H1 (cell line): Measurements from ENCODE around the gene PDE3A. TPM values are rescaled to one million over a fixed set of nuclear protein-coding genes. Genes with fewer than 3 reads are reported as not detected.
A peak's percentile ranks its signal among the peaks of the same experiment; 100 is the strongest.

Experiments
- CTCF ChIA-PET: fragments of 300-600 bp; sonication (Branson Sonifier 250); formaldehyde crosslinking; loops from one replicate; lab custom pipeline; 2021; ENCODE audit not compliant: partially characterized antibody; lab: Charles Lee
- POLR2A ChIA-PET: fragments of 300-600 bp; sonication (Branson Sonifier 250); formaldehyde crosslinking; loops from one replicate; lab custom pipeline; 2021; ENCODE audit warnings: inconsistent platforms; ENCODE audit not compliant: partially characterized antibody; lab: Charles Lee
- DNase-seq, 2 experiments: peaks; one replicate each; pipeline versions ENCODE4 v3.0.0 to v3.0.0-alpha.2; 2010 to 2022; ENCODE audit warnings: low spot score in 2 of 2, low read depth in 1 of 2, mixed read lengths in 1 of 2
- FAIRE-seq: peaks from 2 replicates; lab custom pipeline; 2011; peaks lifted over from hg19 to GRCh38; lab: Jason Lieb, UNC
- H2AFZ ChIP-seq: 2 replicates; pipeline ENCODE4 v1.8.1; 2012; ENCODE audit warnings: low read length, inconsistent platforms
- H2AK5ac ChIP-seq: 2 replicates; pipeline ENCODE4 v1.6.1; 2013; ENCODE audit warnings: low read depth, low read length
- H2BK120ac ChIP-seq: replicated peaks from 2 replicates; pipeline ENCODE3; 2013; ENCODE audit warnings: low read depth, low read length, inconsistent platforms
- H2BK12ac ChIP-seq: 2 replicates; pipeline ENCODE4 v1.6.1; 2013; ENCODE audit warnings: low read depth, low read length
- H2BK15ac ChIP-seq: 2 replicates; pipeline ENCODE4 v1.6.1; 2013; ENCODE audit warnings: low read length
- H2BK20ac ChIP-seq: 2 replicates; pipeline ENCODE4 v1.6.1; 2013; ENCODE audit warnings: low read length
- H2BK5ac ChIP-seq: 2 replicates; pipeline ENCODE4 v1.6.1; 2013; ENCODE audit warnings: low read depth, low read length
- H3K14ac ChIP-seq: 2 replicates; pipeline ENCODE4 v1.6.1; 2013; ENCODE audit warnings: inconsistent platforms; ENCODE audit not compliant: insufficient read length
- H3K18ac ChIP-seq: 2 replicates; pipeline ENCODE4 v1.6.1; 2013; ENCODE audit warnings: low read length; ENCODE audit errors: extremely low read depth
- H3K23ac ChIP-seq: 2 replicates; pipeline ENCODE4 v1.6.1; 2013; ENCODE audit warnings: inconsistent platforms; ENCODE audit not compliant: insufficient read length
- H3K23me2 ChIP-seq: 2 replicates; pipeline ENCODE4 v1.6.1; 2013; ENCODE audit warnings: low read depth, low read length
- H3K27ac ChIP-seq: 2 replicates; pipeline ENCODE4 v1.6.1; 2011; ENCODE audit warnings: low read depth, low read length, inconsistent platforms
- H3K27me3 ChIP-seq, 4 experiments: replicated peaks in 1 of 4; 1 replicate in 1 of 4; 2 replicates in 3 of 4; pipeline versions ENCODE4 v1.6.1 to v1.8.1; 2011 to 2013; ENCODE audit warnings: low read length in 3 of 4, mild to moderate bottlenecking in 3 of 4, inconsistent platforms in 2 of 4, mixed read lengths in 2 of 4, moderate library complexity in 1 of 4; ENCODE audit not compliant: control insufficient read depth in 3 of 4, insufficient read depth in 3 of 4; ENCODE audit errors: extremely low read depth in 1 of 4
- H3K36me3 ChIP-seq, 4 experiments: 2 replicates each; pipeline versions ENCODE4 v1.6.1 to v1.8.1; 2011 to 2013; ENCODE audit warnings: mild to moderate bottlenecking in 4 of 4, low read length in 3 of 4, moderate library complexity in 2 of 4, control low read depth in 1 of 4, inconsistent platforms in 1 of 4; ENCODE audit not compliant: insufficient read depth in 4 of 4, control insufficient read depth in 2 of 4
- H3K4ac ChIP-seq: replicated peaks from 2 replicates; pipeline ENCODE3; 2013; ENCODE audit warnings: low read length, low read depth, mixed read lengths, inconsistent platforms; ENCODE audit not compliant: insufficient read length
- H3K4me1 ChIP-seq, 4 experiments: replicated peaks in 1 of 4; 1 replicate in 1 of 4; 2 replicates in 3 of 4; pipeline versions ENCODE4 v1.6.1 to v1.8.1; 2011 to 2013; ENCODE audit warnings: low read length in 3 of 4, inconsistent platforms in 2 of 4, mixed read lengths in 1 of 4; ENCODE audit not compliant: insufficient read depth in 4 of 4, control insufficient read depth in 3 of 4
- H3K4me2 ChIP-seq, 2 experiments: 2 replicates each; pipeline versions ENCODE4 v1.6.1 to v1.8.1; 2011 to 2013; ENCODE audit warnings: low read depth in 2 of 2, low read length in 2 of 2, control low read depth in 1 of 2, inconsistent platforms in 1 of 2, mild to moderate bottlenecking in 1 of 2; ENCODE audit not compliant: insufficient read depth in 1 of 2
- H3K4me3 ChIP-seq, 4 experiments: fragments of 200-600, 300-600 bp in 1 of 4; sonication (generic), shearing (Covaris generic), sonication (Bioruptor Twin) in 1 of 4; 2 replicates each; pipeline versions ENCODE4 v1.5.1 to v1.8.1; 2011 to 2016; ENCODE audit warnings: low read length in 4 of 4, low read depth in 3 of 4, control low read depth in 2 of 4, inconsistent platforms in 2 of 4, mild to moderate bottlenecking in 2 of 4, mixed read lengths in 1 of 4, moderate library complexity in 1 of 4; ENCODE audit not compliant: insufficient read depth in 2 of 4; ENCODE audit errors: extremely low read depth in 1 of 4
- H3K56ac ChIP-seq: replicated peaks from 2 replicates; pipeline ENCODE3; 2013; ENCODE audit warnings: low read depth, mild to moderate bottlenecking, mixed read lengths, low read length, inconsistent platforms; ENCODE audit not compliant: insufficient read length
- H3K79me1 ChIP-seq: 2 replicates; pipeline ENCODE4 v1.6.1; 2013; ENCODE audit warnings: low read depth, low read length, control low read depth
- H3K79me2 ChIP-seq, 2 experiments: 2 replicates each; pipeline versions ENCODE4 v1.6.1 to v1.8.1; 2012 to 2013; ENCODE audit warnings: low read length in 2 of 2, mild to moderate bottlenecking in 2 of 2, inconsistent platforms in 1 of 2; ENCODE audit not compliant: insufficient read depth in 2 of 2, control insufficient read depth in 1 of 2
- H3K9ac ChIP-seq, 4 experiments: replicated peaks in 1 of 4; 1 replicate in 1 of 4; 2 replicates in 3 of 4; pipeline versions ENCODE4 v1.6.1 to v1.8.1; 2011 to 2013; ENCODE audit warnings: low read depth in 3 of 4, low read length in 3 of 4, control low read depth in 2 of 4, mild to moderate bottlenecking in 2 of 4, moderate library complexity in 2 of 4, inconsistent platforms in 1 of 4; ENCODE audit errors: extremely low read depth in 1 of 4
- H3K9me3 ChIP-seq, 2 experiments: 2 replicates each; pipeline versions ENCODE4 v1.6.1 to v1.8.1; 2012 to 2013; ENCODE audit warnings: mild to moderate bottlenecking in 2 of 2, moderate library complexity in 2 of 2, control low read depth in 1 of 2, inconsistent platforms in 1 of 2, low read depth in 1 of 2, low read length in 1 of 2, mixed read lengths in 1 of 2; ENCODE audit not compliant: insufficient read depth in 2 of 2
- H4K20me1 ChIP-seq, 2 experiments: replicated peaks in 1 of 2; 2 replicates each; pipeline versions ENCODE3 to v1.8.1; 2011 to 2013; ENCODE audit warnings: inconsistent platforms in 2 of 2, low read length in 2 of 2, mild to moderate bottlenecking in 1 of 2; ENCODE audit not compliant: insufficient read depth in 2 of 2, control insufficient read depth in 1 of 2
- H4K5ac ChIP-seq: 2 replicates; pipeline ENCODE4 v1.6.1; 2013; ENCODE audit warnings: low read length, low read depth, mixed read lengths, inconsistent platforms; ENCODE audit not compliant: insufficient read length
- H4K8ac ChIP-seq: 2 replicates; pipeline ENCODE4 v1.8.0; 2013; ENCODE audit warnings: mild to moderate bottlenecking, moderate library complexity, low read length, inconsistent platforms; ENCODE audit not compliant: insufficient read depth; ENCODE audit errors: extremely low read depth
- H4K91ac ChIP-seq: replicated peaks from 2 replicates; pipeline ENCODE3; 2013; ENCODE audit warnings: low read length, mixed read lengths, inconsistent platforms; ENCODE audit not compliant: insufficient read length
- CTCF ChIP-seq, 3 experiments: IDR thresholded peaks; 1 replicate in 2 of 3; 2 replicates in 1 of 3; pipeline versions ENCODE4 v1.5.1 to v1.6.1; 2011; ENCODE audit warnings: low read length in 3 of 3, mild to moderate bottlenecking in 3 of 3, inconsistent platforms in 2 of 3, low read depth in 1 of 3, moderate library complexity in 1 of 3; ENCODE audit not compliant: insufficient read depth in 1 of 3; ENCODE audit errors: control extremely low read depth in 1 of 3
- RAD21 ChIP-seq, 2 experiments: IDR thresholded peaks in 1 of 2; conservative IDR thresholded peaks in 1 of 2; 2 replicates each; pipeline ENCODE4 v1.6.1; 2011; ENCODE audit warnings: low read depth in 2 of 2, low read length in 2 of 2, improper control_type of control experiment in 1 of 2, inconsistent platforms in 1 of 2, mild to moderate bottlenecking in 1 of 2, moderate library complexity in 1 of 2
- SIN3A ChIP-seq, 2 experiments: IDR thresholded peaks in 1 of 2; conservative IDR thresholded peaks in 1 of 2; 2 replicates each; pipeline ENCODE4 v1.6.1; 2011 to 2012; ENCODE audit warnings: low read length in 2 of 2, improper control_type of control experiment in 1 of 2, low read depth in 1 of 2, mild to moderate bottlenecking in 1 of 2
- WGBS, 2 experiments: shearing (Covaris generic) in 1 of 2; methylation state at CpG; one replicate each; pipeline versions ENCODE4 v1.1.6 to v1.1.7; 2013 to 2015; ENCODE audit warnings: low lambda C conversion rate in 2 of 2, mixed read lengths in 2 of 2, inconsistent platforms in 1 of 2, low coverage in 1 of 2, missing lambda C conversion rate in 1 of 2; ENCODE audit not compliant: insufficient replicate concordance in 2 of 2, insufficient coverage in 1 of 2, insufficient read length in 1 of 2; ENCODE audit errors: extremely low coverage in 1 of 2, missing lambda C conversion rate in 1 of 2; 5-methylcytosine and 5-hydroxymethylcytosine counted together
- polyA plus RNA-seq, 7 experiments: library from polyadenylated mRNA; depleted of rRNA in 3 of 7; stranded (reverse) in 5 of 7; unstranded in 2 of 7; fragments of >200 nt in 5 of 7; fragments of 200-250 nt in 2 of 7; gene quantifications; 1 replicate in 5 of 7; 2 replicates in 1 of 7; 4 replicates in 1 of 7; pipeline versions ENCODE4 v1.2.1 to v1.2.3, GENCODE V29; 2011 to 2013; ENCODE audit warnings: missing spikeins in 2 of 7, mixed read lengths in 2 of 7
- total RNA-seq: library from RNA; stranded (reverse); fragmentation: NEBNext Ultra II Directional; extraction: Animal tissue kit (Norgen Biotek cat#: 25700); gene quantifications from 2 replicates; pipeline ENCODE4 v1.2.1, GENCODE V29; 2021

PDE3A gene
- total and polyA plus RNA-seq, 2 of the 8 experiments (the other 6 are each of a cell fraction or from before 2014, with no cell fraction given) = 1.4 to 3.4 TPM

GRCh38 chr12:20376984-20377383 is 8.6 kb downstream of the PDE3A start:
- no peak overlapping the region for H3K23ac ChIP-seq
- H3K9me3 ChIP-seq = no peaks in the 10 kb centered on the region

More at GRCh38 chr12:20376984-20377383, 8.6 kb downstream of the PDE3A start:
- Histone ChIP-seq H3K56ac (no peak overlapping the region), H3K36me3 (no peaks in the 10 kb centered on the region), H3K9ac (no peak overlapping the region), H3K4me1 (no peaks in the 10 kb centered on the region), H4K20me1 (no peaks in the 10 kb centered on the region), H3K4me2 (no peak overlapping the region), H2AFZ (no peak overlapping the region), H2BK12ac (no peak overlapping the region), H3K18ac (no peak overlapping the region), H3K14ac (no peak overlapping the region), H4K5ac (no peak overlapping the region), H4K91ac (no peak overlapping the region), H3K4me3 (no peak overlapping the region), H3K4ac (no peak overlapping the region), H3K27ac (no peak overlapping the region), H3K23me2 (no peaks in the 10 kb centered on the region), H3K27me3 (no peaks in the 10 kb centered on the region), H3K79me2 (no peaks in the 10 kb centered on the region), H2BK15ac (no peak overlapping the region), H3K79me1 (no peaks in the 10 kb centered on the region), H2BK5ac (no peak overlapping the region), H4K8ac (no peak overlapping the region), H2AK5ac (no peak overlapping the region), H2BK20ac (no peak overlapping the region), H2BK120ac (no peak overlapping the region)
- POLR2A ChIA-PET = no interaction called here
- DNase-seq = no peak
- FAIRE-seq = peak; percentile 55
- CTCF ChIA-PET = interaction anchor here (0.7 to 1.6 kb wide), 7 partner anchors 16 to 636 kb away, joined by 3 to 5 read pairs (median 3); no protein-coding TSS in a partner anchor
- TF ChIP-seq SIN3A (conservative IDR thresholded peaks at IDR 0.05 in 1 of 2, IDR thresholded peaks at IDR 0.05 in 1 of 2; ENCODE audit: low read depth in 1 of 2, low read length in 2 of 2) (no peak), CTCF (IDR thresholded peaks at IDR 0.05; ENCODE audit: control extremely low read depth in 1 of 3, insufficient read depth in 1 of 3, low read depth in 1 of 3, low read length in 3 of 3) (peak in 1 of 3 experiments; percentile 35; a peak in 2 of 4 replicates), RAD21 (IDR thresholded peaks at IDR 0.05 in 1 of 2, conservative IDR thresholded peaks at IDR 0.05 in 1 of 2; ENCODE audit: low read depth in 2 of 2, low read length in 2 of 2) (peak; percentile 67 to 72)
- WGBS, 2 experiments = 73% methylated on average over 1 of the region's 1 CpG; no CpG with 5 or more reads in 1 of the 2 experiments
